Fibroblast of lung (primary cell): ENCODE results near the gene ATP6V1G2. TPM values are rescaled to one million over a fixed set of nuclear protein-coding genes. Genes with fewer than 3 reads are reported as not detected.

ENCODE experiments used
- DNase-seq, 2 donors: peaks; one replicate each; pipeline versions ENCODE4 v3.0.0 to v3.0.0-alpha.2; 2010; ENCODE audit warnings: low read depth in 2 of 2
- H2AFZ ChIP-seq: 2 replicates; pipeline ENCODE4 v1.5.1; 2012; ENCODE audit warnings: low read length, control low read depth, inconsistent platforms
- H3K27ac ChIP-seq: 2 replicates; pipeline ENCODE4 v1.5.1; 2011; ENCODE audit warnings: low read length, control low read depth; ENCODE audit not compliant: insufficient read depth
- H3K27me3 ChIP-seq: 2 replicates; pipeline ENCODE4 v1.5.1; 2011; ENCODE audit warnings: mild to moderate bottlenecking, low read length; ENCODE audit not compliant: control insufficient read depth, insufficient read depth
- H3K36me3 ChIP-seq: 2 replicates; pipeline ENCODE4 v1.5.1; 2011; ENCODE audit warnings: low read length; ENCODE audit not compliant: control insufficient read depth, insufficient read depth
- H3K4me1 ChIP-seq: 2 replicates; pipeline ENCODE4 v1.5.1; 2011; ENCODE audit warnings: low read length; ENCODE audit not compliant: control insufficient read depth, insufficient read depth; ENCODE audit errors: extremely low read depth
- H3K4me2 ChIP-seq: 2 replicates; pipeline ENCODE4 v1.5.1; 2011; ENCODE audit warnings: low read length, control low read depth; ENCODE audit not compliant: insufficient read depth; ENCODE audit errors: extremely low read depth
- H3K4me3 ChIP-seq, 4 experiments: fragments of 200-600 bp in 1 of 4; sonication (generic) in 1 of 4; replicated peaks in 1 of 4; 2 replicates each; pipeline ENCODE4 v1.5.1; 2011 to 2016; ENCODE audit warnings: low read length in 4 of 4, low read depth in 3 of 4, mild to moderate bottlenecking in 3 of 4, control low read depth in 2 of 4, inconsistent platforms in 1 of 4, mixed read lengths in 1 of 4; ENCODE audit not compliant: insufficient read depth in 1 of 4; ENCODE audit errors: control extremely low read depth in 1 of 4
- H3K79me2 ChIP-seq: 2 replicates; pipeline ENCODE4 v1.5.1; 2012; ENCODE audit warnings: mild to moderate bottlenecking, low read length, inconsistent platforms; ENCODE audit not compliant: control insufficient read depth, insufficient read depth
- H3K9ac ChIP-seq: 2 replicates; pipeline ENCODE4 v1.5.1; 2011; ENCODE audit warnings: mild to moderate bottlenecking, low read length, control low read depth; ENCODE audit not compliant: insufficient read depth
- H3K9me3 ChIP-seq: 2 replicates; pipeline ENCODE4 v1.5.1; 2012; ENCODE audit warnings: low read depth, low read length; ENCODE audit not compliant: control insufficient read depth, insufficient read depth
- H4K20me1 ChIP-seq: 2 replicates; pipeline ENCODE4 v1.5.1; 2011; ENCODE audit warnings: low read length; ENCODE audit not compliant: control insufficient read depth, insufficient read depth; ENCODE audit errors: extremely low read depth
- EZH2 ChIP-seq: IDR thresholded peaks from 2 replicates; pipeline ENCODE4 v1.5.1; 2012; ENCODE audit warnings: low read length, control low read depth, mild to moderate bottlenecking; ENCODE audit errors: missing control alignments
- polyA plus RNA-seq, 2 donors: library from polyadenylated mRNA; depleted of rRNA in 1 of 2; stranded (reverse) in 1 of 2; unstranded in 1 of 2; fragments of >200 nt; gene quantifications; 2 replicates each; pipeline ENCODE4 v1.2.1, GENCODE V29; 2011 to 2012; ENCODE audit warnings: missing spikeins in 1 of 2
- total RNA-seq: library from RNA; depleted of rRNA; stranded (reverse); fragments of >200 nt; gene quantifications from 2 replicates; pipeline ENCODE4 v1.2.1, GENCODE V29; 2014
- TF ChIP-seq, protein P1 (sequence below), 2 donors: IDR thresholded peaks in 1 of 2; conservative IDR thresholded peaks in 1 of 2; 1 replicate in 1 of 2; 2 replicates in 1 of 2; pipeline ENCODE4 v1.5.1; 2011 to 2012; ENCODE audit warnings: low read length in 2 of 2, control low read depth in 1 of 2, inconsistent platforms in 1 of 2, low read depth in 1 of 2, mild to moderate bottlenecking in 1 of 2

Gene ATP6V1G2
- total and polyA plus RNA-seq, 2 donors (not counting 1 experiment from before 2014, with no cell fraction given), result 11.2 to 16.0 TPM

DNA sequence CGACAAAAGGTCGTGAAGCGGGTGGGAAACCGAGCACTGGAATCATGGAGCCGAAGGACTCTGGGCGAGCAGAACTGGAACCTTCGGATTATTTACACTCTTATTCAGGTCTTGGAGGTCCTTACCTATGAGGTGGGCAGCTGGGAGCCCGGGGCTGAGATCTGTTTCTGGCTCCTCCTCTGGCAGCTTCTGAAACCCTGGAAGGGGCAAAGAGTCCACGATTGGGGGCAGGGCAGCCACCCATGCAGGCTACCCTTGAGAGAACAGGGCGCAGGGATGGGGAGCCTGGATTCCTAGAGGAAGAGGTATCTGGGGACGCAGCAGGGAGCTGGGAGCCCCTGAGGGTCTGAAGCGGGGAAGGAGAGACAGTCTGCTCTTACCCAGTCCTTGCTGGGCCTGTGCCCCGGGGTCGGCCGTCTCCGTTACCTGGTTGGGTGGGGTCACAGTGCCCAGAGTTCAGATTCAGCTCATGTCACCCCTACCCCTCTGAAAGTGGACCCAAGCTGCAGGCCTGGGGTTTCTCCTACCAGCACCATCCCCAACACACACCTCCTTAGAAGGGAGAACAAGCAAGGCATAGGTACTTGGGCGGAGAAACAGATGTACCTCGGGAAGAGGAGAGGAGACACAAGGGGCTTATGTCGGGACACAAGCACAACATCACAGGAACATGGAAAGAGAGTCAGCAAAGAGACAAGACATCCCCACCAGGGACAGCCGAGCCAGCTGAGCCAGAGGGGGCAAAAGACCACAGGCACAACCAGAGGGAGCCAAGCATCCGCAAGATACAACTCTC, 35.2 kb upstream of the ATP6V1G2 start:
- H3K27me3 ChIP-seq, result peaks cover 9% of the 10 kb centered on the region
- TF ChIP-seq, protein P1, sequence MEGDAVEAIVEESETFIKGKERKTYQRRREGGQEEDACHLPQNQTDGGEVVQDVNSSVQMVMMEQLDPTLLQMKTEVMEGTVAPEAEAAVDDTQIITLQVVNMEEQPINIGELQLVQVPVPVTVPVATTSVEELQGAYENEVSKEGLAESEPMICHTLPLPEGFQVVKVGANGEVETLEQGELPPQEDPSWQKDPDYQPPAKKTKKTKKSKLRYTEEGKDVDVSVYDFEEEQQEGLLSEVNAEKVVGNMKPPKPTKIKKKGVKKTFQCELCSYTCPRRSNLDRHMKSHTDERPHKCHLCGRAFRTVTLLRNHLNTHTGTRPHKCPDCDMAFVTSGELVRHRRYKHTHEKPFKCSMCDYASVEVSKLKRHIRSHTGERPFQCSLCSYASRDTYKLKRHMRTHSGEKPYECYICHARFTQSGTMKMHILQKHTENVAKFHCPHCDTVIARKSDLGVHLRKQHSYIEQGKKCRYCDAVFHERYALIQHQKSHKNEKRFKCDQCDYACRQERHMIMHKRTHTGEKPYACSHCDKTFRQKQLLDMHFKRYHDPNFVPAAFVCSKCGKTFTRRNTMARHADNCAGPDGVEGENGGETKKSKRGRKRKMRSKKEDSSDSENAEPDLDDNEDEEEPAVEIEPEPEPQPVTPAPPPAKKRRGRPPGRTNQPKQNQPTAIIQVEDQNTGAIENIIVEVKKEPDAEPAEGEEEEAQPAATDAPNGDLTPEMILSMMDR (conservative IDR thresholded peaks at IDR 0.05 in 1 of 2, IDR thresholded peaks at IDR 0.05 in 1 of 2; ENCODE audit: low read depth in 1 of 2, low read length in 2 of 2), result no peak
- peak; percentile 16 for TF ChIP-seq EZH2
- no peaks in the 10 kb centered on the region for H3K4me1 ChIP-seq
- no peaks in the 10 kb centered on the region for H4K20me1 ChIP-seq
- no peaks in the 10 kb centered on the region for H3K36me3 ChIP-seq
- no peak overlapping the region for H3K27ac ChIP-seq
- peak overlapping the region; percentile 97 for H2AFZ ChIP-seq
- peak overlapping the region; percentile 70 for H3K9ac ChIP-seq
- H3K4me3 ChIP-seq, result peak overlapping the region; percentile 74 to 89 (median 82)
- no peak for DNase-seq
- H3K9me3 ChIP-seq, result no peaks in the 10 kb centered on the region
- H3K4me2 ChIP-seq, result peak overlapping the region; percentile 99
- no peaks in the 10 kb centered on the region for H3K79me2 ChIP-seq

GRCh38 chr6:31580807-31581433, 34.5 kb upstream of the ATP6V1G2 start:
- Histone ChIP-seq H3K36me3 (no peaks in the 10 kb centered on the region), H3K27ac (peak overlapping the region; percentile 23), H4K20me1 (no peaks in the 10 kb centered on the region), H3K4me3 (peak overlapping the region; percentile 74 to 89 (median 82)), H3K27me3 (peaks cover 11% of the 10 kb centered on the region), H3K9ac (peak overlapping the region; percentile 70), H3K4me1 (no peaks in the 10 kb centered on the region), H3K9me3 (no peaks in the 10 kb centered on the region), H2AFZ (peak overlapping the region; percentile 97), H3K4me2 (peak overlapping the region; percentile 99), H3K79me2 (no peaks in the 10 kb centered on the region)
- DNase-seq, result peak; percentile 75 to 76
- TF ChIP-seq, protein P1 (conservative IDR thresholded peaks at IDR 0.05 in 1 of 2, IDR thresholded peaks at IDR 0.05 in 1 of 2; ENCODE audit: low read depth in 1 of 2, low read length in 2 of 2), result peak; percentile 71 to 84
- no peak for TF ChIP-seq EZH2

GRCh38 chr6:31580438-31580740, 34.0 kb upstream of the ATP6V1G2 start:
- Histone ChIP-seq H3K79me2 (no peaks in the 10 kb centered on the region), H3K27me3 (peaks cover 17% of the 10 kb centered on the region), H3K9ac (no peak overlapping the region), H3K4me2 (peak overlapping the region; percentile 99), H3K4me3 (peak overlapping the region; percentile 39 to 89 (median 82)), H3K4me1 (no peaks in the 10 kb centered on the region), H3K9me3 (no peaks in the 10 kb centered on the region), H3K36me3 (no peaks in the 10 kb centered on the region), H2AFZ (peak overlapping the region; percentile 66), H4K20me1 (no peaks in the 10 kb centered on the region), H3K27ac (no peak overlapping the region)
- DNase-seq, result no peak
- TF ChIP-seq, protein P1 (conservative IDR thresholded peaks at IDR 0.05 in 1 of 2, IDR thresholded peaks at IDR 0.05 in 1 of 2; ENCODE audit: low read depth in 1 of 2, low read length in 2 of 2), result no peak
- TF ChIP-seq EZH2, result no peak
